Astrocyte of the cerebellum (primary cell): ENCODE data around the gene MMP14.

Experiments used
- DNase-seq: peaks from one replicate; pipeline ENCODE4 v3.0.0-alpha.2; 2011; ENCODE audit warnings: low read depth
- H3K4me3 ChIP-seq: 2 replicates; pipeline ENCODE4 v1.5.1; 2011; ENCODE audit warnings: mild to moderate bottlenecking, low read depth, low read length, moderate library complexity
- in situ Hi-C: cut with HindIII; loops from 2 replicates; pipeline ENCODE4 v1.10.0; 2017; ENCODE audit warnings: low sequenced_read_pairs
- TF ChIP-seq, protein P1 (sequence below): IDR thresholded peaks from 2 replicates; pipeline ENCODE4 v1.5.1; 2012; ENCODE audit warnings: low read length, low read depth, moderate library complexity, mild to moderate bottlenecking; ENCODE audit errors: missing control alignments

MMP14 gene

DNA sequence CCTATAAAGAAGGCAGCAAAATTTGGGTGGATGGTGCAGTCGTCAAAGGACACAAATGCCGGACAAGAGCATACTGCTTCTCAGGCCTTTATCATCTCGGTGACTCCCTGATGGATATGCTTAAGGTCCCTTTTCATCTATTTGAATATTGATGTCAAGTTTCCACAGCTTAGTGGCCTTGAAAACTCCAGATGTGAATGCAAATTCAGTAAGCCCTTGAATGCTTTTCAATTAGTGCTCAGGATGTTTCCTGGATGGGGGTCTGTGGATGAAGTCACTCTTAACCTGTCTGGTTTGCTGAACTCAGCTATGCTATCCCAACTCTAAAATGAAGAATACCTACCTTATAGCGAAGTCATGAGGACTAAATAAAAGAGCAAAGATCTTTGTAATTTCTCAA lies 57.3 kb downstream of the MMP14 start:
- in situ Hi-C loops, result no loop called here
- DNase-seq, result no peak
- H3K4me3 ChIP-seq, result no peak overlapping the region
- TF ChIP-seq, protein P1, sequence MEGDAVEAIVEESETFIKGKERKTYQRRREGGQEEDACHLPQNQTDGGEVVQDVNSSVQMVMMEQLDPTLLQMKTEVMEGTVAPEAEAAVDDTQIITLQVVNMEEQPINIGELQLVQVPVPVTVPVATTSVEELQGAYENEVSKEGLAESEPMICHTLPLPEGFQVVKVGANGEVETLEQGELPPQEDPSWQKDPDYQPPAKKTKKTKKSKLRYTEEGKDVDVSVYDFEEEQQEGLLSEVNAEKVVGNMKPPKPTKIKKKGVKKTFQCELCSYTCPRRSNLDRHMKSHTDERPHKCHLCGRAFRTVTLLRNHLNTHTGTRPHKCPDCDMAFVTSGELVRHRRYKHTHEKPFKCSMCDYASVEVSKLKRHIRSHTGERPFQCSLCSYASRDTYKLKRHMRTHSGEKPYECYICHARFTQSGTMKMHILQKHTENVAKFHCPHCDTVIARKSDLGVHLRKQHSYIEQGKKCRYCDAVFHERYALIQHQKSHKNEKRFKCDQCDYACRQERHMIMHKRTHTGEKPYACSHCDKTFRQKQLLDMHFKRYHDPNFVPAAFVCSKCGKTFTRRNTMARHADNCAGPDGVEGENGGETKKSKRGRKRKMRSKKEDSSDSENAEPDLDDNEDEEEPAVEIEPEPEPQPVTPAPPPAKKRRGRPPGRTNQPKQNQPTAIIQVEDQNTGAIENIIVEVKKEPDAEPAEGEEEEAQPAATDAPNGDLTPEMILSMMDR, result no peak

DNA sequence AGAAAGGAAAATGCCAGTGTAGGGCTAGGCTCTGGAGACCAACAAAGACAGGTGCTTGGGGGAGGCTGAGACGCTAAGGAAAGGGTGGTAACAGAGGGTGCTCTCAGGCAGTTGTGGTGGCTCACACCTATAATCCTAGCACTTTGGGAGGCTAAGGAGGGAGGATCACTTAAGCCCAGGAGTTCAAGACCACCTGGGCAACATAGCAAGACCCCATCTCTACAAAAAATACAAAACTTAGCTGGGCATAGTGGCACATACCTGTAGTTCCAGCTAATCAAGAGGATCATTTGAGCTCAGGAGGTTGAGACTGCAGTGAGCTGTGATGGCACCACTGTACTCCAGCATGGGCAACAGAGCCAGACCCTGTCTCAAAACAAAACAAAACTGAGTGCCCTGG lies 59.0 kb downstream of the MMP14 start:
- H3K4me3 ChIP-seq, result no peak overlapping the region
- in situ Hi-C loops, result no loop called here
- TF ChIP-seq, protein P1, result no peak
- DNase-seq, result no peak

DNA sequence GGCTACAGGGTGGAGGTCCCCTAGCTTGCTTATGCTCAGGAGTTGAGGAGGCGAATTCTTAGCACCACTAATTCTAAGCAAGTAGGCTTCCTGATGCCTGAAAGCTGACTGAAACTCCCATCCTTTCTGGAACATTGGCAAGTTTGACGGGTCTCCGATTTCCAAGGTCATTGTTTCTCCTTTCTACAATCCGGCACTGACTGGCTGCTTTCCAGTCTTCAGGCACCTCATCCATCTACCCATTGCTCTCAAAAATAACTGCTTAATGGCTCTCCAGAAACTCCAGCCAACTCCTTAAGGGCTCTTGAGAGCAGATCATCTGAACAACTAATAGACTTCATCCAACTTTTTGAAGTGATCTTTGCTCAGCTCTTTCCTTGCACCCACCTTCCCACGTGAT lies 60.0 kb downstream of the MMP14 start:
- TF ChIP-seq, protein P1, result no peak
- DNase-seq, result no peak
- no peak overlapping the region for H3K4me3 ChIP-seq
- in situ Hi-C loops, result no loop called here

DNA sequence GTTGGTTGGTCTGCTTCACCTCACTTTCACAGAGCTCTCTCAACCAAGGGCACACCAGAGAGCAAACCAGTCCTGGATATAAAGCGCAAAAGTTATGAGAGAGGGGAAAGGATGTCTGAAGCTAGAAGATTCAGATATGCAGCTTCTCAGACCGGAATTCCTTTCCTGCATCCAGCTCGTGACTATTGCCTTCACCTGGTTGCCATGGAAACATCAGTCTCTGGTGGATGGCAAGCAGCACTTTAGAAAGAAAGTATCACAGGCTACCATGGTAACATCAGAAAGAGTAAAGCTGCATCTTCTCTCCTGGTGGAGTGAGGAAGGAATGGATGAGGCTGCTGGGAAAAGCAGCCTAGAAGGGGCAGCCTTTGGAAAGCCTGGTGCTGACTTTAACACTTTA lies 60.4 kb downstream of the MMP14 start:
- H3K4me3 ChIP-seq, result no peak overlapping the region
- TF ChIP-seq, protein P1, result no peak
- DNase-seq, result no peak
- in situ Hi-C loops, result no loop called here

DNA sequence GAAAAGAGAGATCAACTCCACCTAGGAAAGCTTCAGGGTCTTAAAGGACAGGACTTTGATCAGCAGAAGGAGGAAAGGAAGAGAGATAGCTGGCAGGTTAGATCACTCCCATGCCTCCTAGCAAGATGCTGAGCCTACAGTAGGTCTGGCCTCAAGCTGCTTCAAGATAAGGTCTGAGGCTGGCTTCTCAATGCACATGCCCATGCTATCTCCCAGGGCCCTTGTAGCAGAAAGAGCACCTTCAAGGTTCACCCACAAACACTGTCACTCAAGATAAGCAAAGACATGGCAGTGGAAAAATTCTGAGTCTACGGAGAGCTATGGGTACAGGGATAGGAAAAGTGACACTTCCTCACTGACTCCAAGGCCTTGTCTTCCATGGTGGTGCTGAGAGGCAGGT lies 61.0 kb downstream of the MMP14 start:
- no peak for DNase-seq
- TF ChIP-seq, protein P1, result no peak
- no peak overlapping the region for H3K4me3 ChIP-seq
- in situ Hi-C loops, result no loop called here
